NCI-H446 treated with DMSO at 0.1 percent for 48 hours (cell line): Measurements from ENCODE around the gene PACS1.
"Not testable (repeated sequence)": the region's sequence is repeated elsewhere in the genome, so short reads cannot be mapped to it uniquely, and the experiment has no call there.

ENCODE experiments used
- DNase-seq: peaks from one replicate; lab custom pipeline; 2025; lab: John Stamatoyannopoulos, UW

Gene PACS1

GRCh38 chr11:66069715-66070603 lies at the start of gene PACS1:
Gene PACS1, plus strand, starts transcription at chr11:66070272. Its CDS starts 215 bp downstream, at chr11:66070487.
- peak; percentile 8 for DNase-seq

DNA sequence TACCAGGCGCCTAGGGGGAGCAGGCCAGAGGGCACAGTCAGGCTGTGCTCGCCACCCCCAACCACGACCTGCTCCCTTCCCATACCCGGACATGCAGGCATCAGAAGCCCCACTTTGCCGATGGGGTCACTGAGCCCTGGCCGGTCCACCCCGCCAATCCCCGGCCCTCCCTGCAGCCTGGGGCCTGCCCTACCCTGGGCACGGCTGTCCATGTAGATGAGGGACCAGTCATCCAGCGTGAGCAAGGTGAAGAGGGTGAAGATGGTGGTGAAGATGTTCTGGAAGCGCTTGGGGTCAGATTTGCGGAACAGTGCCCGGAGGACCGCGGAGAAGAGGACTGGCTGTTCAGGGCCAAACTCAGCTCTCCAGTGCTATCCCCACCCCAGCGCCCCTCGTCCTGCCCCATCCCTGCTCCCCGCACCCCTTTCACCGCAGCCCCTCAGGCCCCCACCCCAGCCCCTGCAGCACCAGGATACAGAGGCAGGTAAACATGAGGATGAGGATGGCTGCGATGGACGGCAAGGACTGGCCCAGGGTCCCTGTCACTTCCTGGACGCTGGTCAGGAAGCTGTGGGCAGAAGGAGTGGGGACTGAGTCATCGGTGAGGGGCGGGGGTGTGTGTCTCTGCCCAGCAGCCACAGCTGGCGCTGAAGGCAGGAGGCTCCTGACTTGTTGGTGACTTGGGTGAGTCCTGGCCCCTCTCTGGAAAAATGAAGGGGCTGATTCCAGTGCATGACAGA lies 49.3 kb upstream of the PACS1 start:
- DNase-seq: no peak

DNA sequence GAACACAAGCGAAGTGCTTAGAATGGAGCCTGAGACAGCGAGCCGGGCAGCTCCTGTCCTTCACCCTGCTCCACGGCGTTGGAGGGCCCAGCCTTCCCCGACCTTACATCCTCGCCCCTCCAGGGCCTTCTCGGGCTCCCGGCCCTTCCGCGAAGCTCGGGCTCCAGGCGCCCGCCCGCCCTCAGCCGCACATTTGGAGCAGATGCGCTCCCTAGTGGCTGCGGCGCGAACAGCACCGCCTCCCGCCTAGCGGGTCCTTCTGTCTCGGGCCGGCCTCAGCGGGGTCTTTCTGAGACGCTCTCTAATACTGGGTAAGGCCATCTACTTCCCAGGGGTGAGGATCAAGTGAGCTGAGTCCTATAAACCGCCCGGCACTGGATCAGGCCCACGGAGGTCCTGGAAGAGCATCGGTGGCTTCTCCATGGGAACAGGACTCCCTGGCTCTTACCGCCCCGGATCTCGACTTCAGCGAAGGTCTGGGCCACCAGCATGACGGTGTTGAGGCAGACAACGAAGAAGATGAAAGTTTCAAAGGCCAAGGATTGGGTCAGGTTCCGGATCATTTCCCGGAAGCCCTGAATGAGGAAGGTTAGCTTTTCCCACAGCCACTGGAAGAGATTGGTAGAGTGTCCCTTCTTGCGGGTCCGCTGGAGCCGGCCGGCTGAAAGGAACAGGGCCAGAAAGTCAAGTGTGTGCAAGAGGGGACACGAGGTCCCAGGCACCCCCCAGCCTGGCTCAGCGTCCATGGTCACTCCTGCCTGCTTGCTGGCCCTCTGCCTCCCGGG lies 47.5 kb upstream of the PACS1 start:
- no peak for DNase-seq

DNA sequence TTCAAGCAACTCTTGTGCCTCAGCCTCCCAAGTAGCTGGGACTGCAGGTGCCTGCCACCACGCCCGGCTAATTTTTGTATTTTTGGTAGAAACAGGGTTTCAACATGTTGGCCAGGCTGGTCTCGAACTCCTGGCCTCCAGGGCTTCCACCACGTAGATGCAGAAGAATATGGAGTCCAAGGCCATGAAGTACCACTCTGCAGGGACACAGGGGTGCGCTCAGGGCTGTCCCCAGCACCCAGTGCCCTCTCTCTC lies 47.0 kb upstream of the PACS1 start:
- not testable (repeated sequence) for DNase-seq

DNA sequence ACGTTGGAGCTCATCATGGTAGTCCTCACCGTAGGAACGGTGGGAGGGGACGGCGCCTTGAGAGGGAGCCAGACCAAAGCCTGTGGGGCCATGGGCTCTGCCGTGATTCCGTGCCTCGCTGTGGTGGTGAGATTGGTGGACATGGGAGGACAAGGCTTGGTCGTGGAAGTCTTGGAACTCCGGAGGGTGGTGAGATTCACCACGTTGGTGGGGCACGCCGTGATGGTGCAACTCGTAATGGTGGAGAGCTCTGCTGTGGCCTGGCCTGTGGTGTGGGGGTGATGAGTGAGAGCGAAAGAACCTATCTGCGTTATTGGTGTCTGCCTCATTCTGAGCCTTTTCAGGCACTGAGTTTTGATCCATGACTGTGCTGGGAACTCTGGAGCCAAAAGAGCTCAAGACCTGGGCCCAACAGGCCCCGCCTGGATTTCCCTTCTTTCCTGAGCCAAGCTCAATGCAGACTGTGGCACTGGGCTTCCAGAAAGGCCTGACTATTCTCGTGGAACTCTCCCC lies 44.0 kb upstream of the PACS1 start, which contains the start of gene CATSPER1:
Gene CATSPER1, minus strand, starts transcription at position 463 of the 513 bp plus-strand sequence. Its CDS starts 100 bp downstream, at position 363.
- DNase-seq: no peak

- DNase-seq: no peak
Measured at GRCh38 chr11:66032957-66033735, 36.9 kb upstream of the PACS1 start.

GRCh38 chr11:66035653-66036333 lies 34.3 kb upstream of the PACS1 start:
- no peak for DNase-seq

DNA sequence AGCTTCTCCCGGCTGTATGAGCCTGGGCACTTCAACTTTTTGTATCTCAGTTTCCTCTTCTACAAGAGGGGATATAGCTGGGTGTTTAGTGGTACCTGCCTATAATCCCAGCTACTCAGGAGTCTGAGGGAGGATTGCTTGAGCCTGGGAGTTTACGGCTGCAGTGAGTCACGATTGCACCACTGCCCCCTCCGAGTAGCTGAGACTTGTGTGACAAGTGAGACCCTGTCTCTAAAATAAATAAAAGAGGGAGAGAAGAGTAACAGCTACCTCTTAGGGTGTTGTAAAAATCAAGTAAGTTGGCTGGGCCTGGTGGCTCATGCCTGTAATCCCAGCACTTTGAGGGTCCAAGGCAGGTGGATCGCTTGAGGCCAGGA lies 33.8 kb upstream of the PACS1 start:
- DNase-seq: no peak

GRCh38 chr11:66037327-66037726 lies 32.7 kb upstream of the PACS1 start:
- no peak for DNase-seq

- DNase-seq: no peak
Measured at GRCh38 chr11:66039765-66040164, 30.3 kb upstream of the PACS1 start.

- no peak for DNase-seq
Measured at GRCh38 chr11:66042227-66042995, 27.7 kb upstream of the PACS1 start.

DNA sequence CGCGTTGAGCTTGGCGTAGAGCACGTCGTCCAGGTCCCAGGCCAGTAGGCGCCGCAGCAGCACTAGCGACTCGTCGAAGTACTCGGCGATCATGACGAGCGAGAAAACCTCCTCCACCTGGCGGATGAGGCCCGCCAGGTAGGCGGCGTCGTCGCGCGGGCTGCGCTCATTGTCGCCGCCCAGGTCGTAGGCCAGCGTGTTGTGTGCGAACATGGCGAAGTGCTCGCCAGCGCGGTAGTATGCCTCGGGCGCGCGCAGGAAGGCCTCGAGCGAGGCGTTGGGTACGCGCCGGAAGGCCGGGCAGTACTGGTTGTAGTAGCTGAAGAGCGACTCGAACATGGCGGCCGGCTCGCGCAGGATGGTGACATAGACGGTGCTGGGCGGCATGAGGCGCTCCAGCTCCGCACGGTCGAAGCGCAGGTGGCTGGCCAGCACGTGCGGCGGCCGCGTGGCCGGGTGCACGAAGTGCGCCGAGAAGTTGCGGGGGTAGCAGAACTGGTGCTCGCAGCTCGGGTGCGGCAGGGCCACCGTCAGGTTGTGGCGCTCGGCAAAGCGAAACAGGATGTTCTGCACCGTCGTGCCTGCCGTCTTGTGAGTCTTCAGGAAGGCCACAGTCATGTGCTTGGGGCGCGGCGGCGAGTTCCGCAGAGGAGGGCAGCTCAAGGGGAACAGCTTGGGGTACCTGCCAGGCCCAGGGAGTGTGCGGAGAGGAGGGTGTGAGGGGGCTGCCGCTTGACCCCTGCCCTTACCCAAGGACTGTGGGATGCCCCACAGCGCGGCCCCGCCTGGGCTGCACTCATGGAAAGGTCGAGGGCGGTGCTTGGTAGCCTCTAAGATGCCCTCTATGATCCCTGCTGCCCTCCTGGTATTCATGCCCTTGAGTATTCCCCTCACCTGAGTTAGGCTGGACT lies 26.8 kb upstream of the PACS1 start:
- DNase-seq: no peak

DNA sequence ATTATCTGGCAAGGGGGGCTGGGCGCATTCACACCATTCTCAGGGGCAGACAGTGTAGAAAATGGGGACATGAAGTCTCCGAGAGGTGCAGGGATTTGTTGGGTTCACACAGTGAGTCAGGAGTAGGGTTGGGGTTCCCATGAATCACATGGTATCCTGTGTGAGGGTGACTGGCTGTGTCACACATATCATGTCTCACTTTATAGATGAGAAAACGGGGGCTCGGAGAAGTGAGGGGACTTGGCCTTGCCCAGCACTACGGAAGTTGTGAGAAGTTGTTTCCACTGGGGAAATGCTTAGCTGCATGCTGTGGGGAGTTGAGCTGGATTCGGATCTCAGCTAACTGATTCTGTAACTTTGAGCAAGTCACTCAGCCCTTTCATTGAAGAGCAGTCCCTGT lies 25.3 kb upstream of the PACS1 start:
- DNase-seq: no peak

DNA sequence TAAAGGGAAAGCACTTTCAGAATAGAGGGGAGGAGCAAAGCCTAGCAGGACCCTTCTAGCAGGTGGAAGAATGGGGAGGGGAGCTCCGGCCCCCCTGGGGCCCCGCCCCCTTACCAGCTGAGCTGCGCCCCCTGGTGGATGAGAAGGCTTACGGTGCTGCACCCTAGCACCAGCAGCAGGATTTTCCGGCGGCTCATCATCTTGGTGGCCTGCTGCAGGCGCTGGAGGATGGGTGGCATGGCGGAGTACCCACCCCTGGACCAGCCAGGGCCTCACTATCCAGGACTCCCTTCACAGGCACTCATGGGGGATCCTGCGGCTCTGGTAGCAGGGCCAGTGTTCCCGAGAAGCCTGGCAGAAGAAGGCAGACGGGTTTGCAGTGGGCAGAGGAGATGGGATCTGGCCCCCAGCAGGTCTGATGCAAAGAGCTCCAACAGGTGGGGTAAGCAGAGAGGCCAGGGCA lies 24.9 kb upstream of the PACS1 start:
- DNase-seq: peak; percentile 18

GRCh38 chr11:66046901-66047300 lies 23.2 kb upstream of the PACS1 start:
- DNase-seq: no peak

DNA sequence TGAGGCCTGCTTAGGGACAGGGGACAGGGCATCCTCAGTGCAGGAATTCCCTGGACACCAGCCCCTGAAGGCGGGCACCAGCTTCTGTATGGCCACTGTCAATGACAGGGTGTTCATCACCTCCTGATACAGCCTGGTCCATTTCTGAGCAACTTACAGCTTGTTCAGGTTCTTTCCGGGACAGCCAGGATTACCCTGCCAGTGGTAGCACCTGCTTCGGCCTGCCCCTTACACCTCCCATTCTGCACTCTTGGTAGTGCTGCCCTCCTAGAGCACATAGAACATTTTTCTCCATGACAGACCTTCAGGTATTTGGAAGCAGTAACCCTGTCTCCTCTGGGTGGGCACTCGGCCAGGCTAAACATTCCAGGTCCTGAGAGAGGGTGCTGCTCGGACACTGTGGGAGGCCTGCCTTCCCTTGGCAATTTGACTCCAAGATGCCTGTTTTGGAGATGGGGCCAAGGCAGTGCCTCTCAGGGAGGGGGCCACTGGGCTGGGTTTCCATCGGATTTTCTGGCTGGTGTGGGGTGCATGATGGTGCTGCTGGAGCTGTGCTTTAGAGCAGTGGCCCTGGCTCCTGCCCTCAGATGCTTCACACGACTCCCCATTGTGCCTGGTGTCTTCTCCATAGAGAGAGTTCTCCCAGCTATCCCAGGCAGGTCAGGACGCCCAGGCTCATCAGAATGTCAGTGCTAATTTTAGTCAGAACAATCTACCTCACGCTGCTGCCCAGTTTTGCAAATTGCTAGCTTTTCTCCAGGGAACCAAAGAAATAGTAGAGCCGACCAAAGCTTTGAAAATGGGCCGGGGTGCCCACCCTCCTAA lies 22.3 kb upstream of the PACS1 start:
- DNase-seq: no peak

- no peak for DNase-seq
Measured at GRCh38 chr11:66048547-66049323, 21.3 kb upstream of the PACS1 start, which contains the start of gene GAL3ST3. Gene GAL3ST3, minus strand, starts transcription at chr11:66049161. Its CDS starts 3,746 bp downstream, at chr11:66045415.
